ENCODE measurements around the gene DOK7. TPM values are rescaled to one million over a fixed set of nuclear protein-coding genes. Genes with fewer than 3 reads are reported as not detected.

DOK7 gene
- total RNA-seq, 6 experiments from 2014 or later, result 0.73 to 2.4 (median 1.5) TPM

DNA sequence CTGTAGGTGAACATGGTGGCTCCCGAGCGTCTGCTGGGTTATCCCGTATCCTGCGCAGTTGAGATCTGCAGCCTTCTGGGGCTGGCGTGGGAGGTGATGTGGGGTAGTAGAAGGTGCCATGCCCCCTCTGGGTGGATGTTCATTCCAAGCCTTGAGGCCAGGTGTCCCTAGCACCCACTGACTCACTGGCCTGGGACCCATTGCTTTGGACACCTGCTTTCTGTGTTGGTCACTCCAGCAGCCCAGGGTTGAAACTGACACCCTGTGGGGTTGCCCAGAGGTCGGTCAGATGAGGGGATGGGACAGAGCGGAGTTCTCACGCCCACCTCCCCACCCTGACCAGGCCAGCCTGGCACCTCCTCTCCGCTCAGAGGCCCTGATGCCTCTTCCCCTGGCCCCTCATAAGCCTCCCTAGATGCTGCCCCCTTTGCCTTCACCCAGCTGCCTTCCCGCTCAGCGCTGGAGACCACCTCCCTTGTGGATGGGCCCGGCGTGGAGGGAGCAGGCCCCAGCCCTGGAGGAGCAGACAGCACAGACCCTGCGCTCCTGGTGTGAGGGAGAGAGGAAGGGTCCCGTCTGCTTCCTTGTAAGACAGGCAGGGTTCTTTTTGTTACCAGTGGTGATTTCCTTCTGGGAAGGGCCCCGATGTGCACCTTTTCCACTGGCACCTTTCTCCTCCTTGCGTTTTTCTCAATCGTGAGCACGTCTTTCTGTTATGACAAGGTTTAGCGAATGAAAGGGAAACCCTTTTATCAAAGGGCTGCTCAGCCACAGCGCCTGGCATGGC is 2.0 kb downstream of the DOK7 start:
- TF ChIP-seq, protein P1, sequence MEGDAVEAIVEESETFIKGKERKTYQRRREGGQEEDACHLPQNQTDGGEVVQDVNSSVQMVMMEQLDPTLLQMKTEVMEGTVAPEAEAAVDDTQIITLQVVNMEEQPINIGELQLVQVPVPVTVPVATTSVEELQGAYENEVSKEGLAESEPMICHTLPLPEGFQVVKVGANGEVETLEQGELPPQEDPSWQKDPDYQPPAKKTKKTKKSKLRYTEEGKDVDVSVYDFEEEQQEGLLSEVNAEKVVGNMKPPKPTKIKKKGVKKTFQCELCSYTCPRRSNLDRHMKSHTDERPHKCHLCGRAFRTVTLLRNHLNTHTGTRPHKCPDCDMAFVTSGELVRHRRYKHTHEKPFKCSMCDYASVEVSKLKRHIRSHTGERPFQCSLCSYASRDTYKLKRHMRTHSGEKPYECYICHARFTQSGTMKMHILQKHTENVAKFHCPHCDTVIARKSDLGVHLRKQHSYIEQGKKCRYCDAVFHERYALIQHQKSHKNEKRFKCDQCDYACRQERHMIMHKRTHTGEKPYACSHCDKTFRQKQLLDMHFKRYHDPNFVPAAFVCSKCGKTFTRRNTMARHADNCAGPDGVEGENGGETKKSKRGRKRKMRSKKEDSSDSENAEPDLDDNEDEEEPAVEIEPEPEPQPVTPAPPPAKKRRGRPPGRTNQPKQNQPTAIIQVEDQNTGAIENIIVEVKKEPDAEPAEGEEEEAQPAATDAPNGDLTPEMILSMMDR (IDR thresholded peaks at IDR 0.05), result no peak
- TF ChIP-seq POLR2A (IDR thresholded peaks at IDR 0.05), result no peak
- Histone ChIP-seq H3K27ac (no peak overlapping the region), H3K9me3 (no peaks in the 10 kb centered on the region), H3K27me3 (no peaks in the 10 kb centered on the region), H3K4me1 (peaks cover 0 to 17% (median 6%) of the 10 kb centered on the region in 4 donors), H3K4me3 (no peak overlapping the region), H3K36me3 (no peaks in the 10 kb centered on the region)
- 91% methylated on average over 9 of the region's 21 CpGs for WGBS (ENCODE audit: insufficient coverage, low coverage, low lambda C conversion rate, missing lambda C conversion rate)
- ATAC-seq (no peak), DNase-seq (peak in 1 of 3 donors; percentile 8)
- intact Hi-C loops (cut with DNase I), result no loop called here

DNA sequence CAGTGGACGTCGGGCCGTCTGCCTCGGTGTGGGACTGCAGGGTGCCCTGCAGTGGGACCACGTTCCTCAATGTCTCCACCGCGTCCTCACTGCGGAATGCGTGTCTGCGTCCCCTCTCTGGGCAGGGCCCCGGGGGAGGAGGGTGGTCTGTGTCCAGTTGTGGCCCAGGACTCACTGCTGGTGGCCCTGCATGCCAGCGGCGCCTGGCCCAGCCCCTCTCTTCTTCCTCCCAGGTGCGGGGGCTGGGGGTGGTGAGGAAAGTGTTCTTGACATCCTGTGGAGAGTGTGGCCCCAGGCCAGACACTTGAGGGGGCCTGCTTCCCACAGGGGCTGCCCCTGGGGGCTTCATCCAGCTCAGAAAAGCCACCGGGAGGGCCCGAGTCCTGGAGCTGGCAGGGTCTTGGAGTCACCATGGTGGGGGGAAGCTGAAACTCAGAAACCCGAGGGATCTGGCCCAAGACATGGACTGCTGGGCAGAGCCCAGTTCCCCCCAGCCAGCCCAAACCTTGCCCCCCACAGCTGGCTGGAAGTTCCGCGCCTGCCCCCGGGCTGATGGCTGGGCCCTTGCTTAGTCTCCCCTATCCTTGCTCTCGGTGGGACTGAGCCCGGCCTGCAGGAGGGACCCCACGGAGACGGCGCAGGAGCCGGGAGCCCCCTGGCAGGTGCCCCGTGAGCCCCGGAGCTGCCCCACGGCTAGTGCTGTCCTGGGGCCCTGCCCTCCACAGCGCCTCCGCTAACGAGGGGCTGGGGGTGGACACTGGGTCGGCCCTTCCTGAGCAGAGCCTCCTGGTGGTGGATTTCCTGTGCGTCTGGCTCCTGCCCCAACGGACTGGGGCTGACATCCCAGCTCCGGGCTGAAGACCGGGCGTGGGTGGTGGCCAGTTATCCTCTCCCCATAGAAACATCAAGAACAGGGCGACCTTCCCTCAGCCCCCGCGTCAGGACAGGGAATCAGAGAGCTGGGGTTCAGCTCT is 2.9 kb downstream of the DOK7 start:
- Histone ChIP-seq H3K4me1 (peaks cover 0 to 17% (median 6%) of the 10 kb centered on the region in 4 donors), H3K4me3 (no peak overlapping the region), H3K27ac (no peak overlapping the region), H3K27me3 (no peaks in the 10 kb centered on the region), H3K36me3 (no peaks in the 10 kb centered on the region), H3K9me3 (no peaks in the 10 kb centered on the region)
- TF ChIP-seq, protein P1 (IDR thresholded peaks at IDR 0.05), result peak in 1 of 4 donors; percentile 10
- TF ChIP-seq POLR2A (IDR thresholded peaks at IDR 0.05), result no peak
- ATAC-seq (no peak), DNase-seq (peak in 2 of 3 donors; percentile 17 to 51)
- WGBS (ENCODE audit: insufficient coverage, low coverage, low lambda C conversion rate, missing lambda C conversion rate), result 85% methylated on average over 6 of the region's 41 CpGs
- intact Hi-C loops (cut with DNase I), result no loop called here

DNA sequence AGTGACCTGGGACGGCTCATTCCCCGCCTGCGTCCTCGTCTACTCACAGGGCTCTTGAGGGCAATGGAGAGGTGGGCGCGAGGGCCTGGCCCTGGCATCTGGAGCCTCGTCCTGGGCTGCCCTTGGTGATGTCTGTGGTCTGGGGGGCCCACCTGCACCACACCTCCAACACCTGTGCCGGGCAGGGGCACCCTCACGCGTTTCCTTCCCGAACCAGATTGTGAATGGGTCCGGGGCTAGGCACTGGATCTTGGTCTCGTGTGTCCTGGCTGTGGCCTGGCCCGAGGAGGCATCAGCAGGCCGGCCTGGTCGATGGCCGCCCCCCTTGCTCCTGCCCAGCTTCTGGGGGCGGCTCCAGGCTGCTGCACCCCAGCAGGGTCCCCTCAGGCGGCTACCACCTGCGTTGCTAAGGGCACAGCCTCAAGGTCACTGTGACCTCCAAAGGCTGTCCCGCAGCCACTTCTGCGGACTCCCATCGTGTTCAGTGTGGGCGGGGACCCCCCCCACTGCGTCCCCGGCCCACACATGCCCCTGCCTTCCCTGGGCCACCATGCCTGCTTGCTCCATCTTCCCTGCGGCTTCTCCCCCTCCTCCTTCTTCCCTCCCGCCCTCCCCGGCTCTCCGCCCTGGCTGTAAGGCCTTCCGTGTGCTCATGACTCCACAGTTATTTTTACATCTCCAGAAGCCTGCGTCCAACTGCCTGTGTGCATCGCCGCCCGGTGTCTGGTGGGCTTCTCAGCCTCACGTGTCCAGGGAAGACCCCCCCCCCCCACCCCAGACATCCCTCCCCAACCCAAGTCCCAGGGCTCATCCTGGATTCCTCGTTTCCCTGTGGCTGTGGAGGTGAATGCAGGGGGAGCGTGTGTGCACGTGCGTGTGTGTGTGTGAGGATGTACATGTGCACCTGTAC is 3.8 kb downstream of the DOK7 start:
- no peak for ATAC-seq
- TF ChIP-seq POLR2A (IDR thresholded peaks at IDR 0.05), result no peak
- TF ChIP-seq, protein P1 (IDR thresholded peaks at IDR 0.05), result no peak
- 83% methylated on average over 18 of the region's 40 CpGs for WGBS (ENCODE audit: insufficient coverage, low coverage, low lambda C conversion rate, missing lambda C conversion rate)

DNA sequence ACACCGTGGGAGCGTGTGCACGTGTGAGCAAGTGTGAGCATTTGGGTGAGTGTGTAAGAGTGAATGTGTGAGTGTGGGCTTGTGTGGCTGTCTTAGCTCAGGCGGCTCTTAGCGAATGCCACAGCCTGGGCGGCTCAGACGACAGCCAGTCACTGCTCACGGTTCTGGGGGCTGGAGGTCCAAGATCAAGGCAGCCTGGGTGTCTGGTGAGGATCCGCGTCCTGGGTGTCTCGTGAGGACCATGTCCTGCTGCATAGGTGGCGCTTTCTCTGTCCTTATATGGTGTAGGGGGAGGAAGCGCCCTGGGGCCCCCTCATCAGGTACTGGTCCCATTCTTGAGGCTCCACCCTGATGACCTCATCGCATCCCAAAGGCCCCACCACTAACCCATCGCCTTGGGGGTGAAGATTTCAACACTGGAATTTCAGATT is 4.5 kb downstream of the DOK7 start:
- DNase-seq, result peak in 1 of 3 donors; percentile 39
- intact Hi-C loops (cut with DNase I), result no loop called here
- Histone ChIP-seq H3K4me1 (peaks cover 0 to 2% (median 1%) of the 10 kb centered on the region in 4 donors), H3K4me3 (no peak overlapping the region), H3K9me3 (no peaks in the 10 kb centered on the region), H3K27me3 (no peaks in the 10 kb centered on the region), H3K27ac (no peak overlapping the region), H3K36me3 (no peaks in the 10 kb centered on the region)
- ATAC-seq, result no peak
- whole genome bisulfite sequencing (ENCODE audit: insufficient coverage, low coverage, low lambda C conversion rate, missing lambda C conversion rate), result no CpG with 5 or more reads among the region's 15 CpGs
- no peak for TF ChIP-seq POLR2A (IDR thresholded peaks at IDR 0.05)
- TF ChIP-seq, protein P1 (IDR thresholded peaks at IDR 0.05), result no peak

More for the DNA sequence above, 3.8 kb downstream of the DOK7 start:
- peak in 1 of 3 donors; percentile 51 for DNase-seq
- intact Hi-C loops (cut with DNase I), result no loop called here
- H3K36me3 ChIP-seq, result no peaks in the 10 kb centered on the region
- H3K4me3 ChIP-seq, result no peak overlapping the region
- H3K27me3 ChIP-seq, result no peaks in the 10 kb centered on the region
- H3K9me3 ChIP-seq, result no peaks in the 10 kb centered on the region
- H3K4me1 ChIP-seq, result peaks cover 0 to 9% (median 4%) of the 10 kb centered on the region in 4 donors
- H3K27ac ChIP-seq, result no peak overlapping the region
